HG03060 (cell line): ENCODE measurements around the gene KDF1.

ENCODE experiments used
- ATAC-seq: cut with Tn5 transposase; IDR thresholded peaks from one replicate; pipeline ENCODE4 v1.9.1; 2021; ENCODE audit warnings: low read depth, moderate number of reproducible peaks; ENCODE audit not compliant: unreplicated experiment

Gene KDF1

GRCh38 chr1:26959722-26960624 lies at the start of gene KDF1:
Gene KDF1, minus strand, starts transcription at chr1:26960468. Its CDS starts 8,088 bp downstream, at chr1:26952380.
- no peak for ATAC-seq

DNA sequence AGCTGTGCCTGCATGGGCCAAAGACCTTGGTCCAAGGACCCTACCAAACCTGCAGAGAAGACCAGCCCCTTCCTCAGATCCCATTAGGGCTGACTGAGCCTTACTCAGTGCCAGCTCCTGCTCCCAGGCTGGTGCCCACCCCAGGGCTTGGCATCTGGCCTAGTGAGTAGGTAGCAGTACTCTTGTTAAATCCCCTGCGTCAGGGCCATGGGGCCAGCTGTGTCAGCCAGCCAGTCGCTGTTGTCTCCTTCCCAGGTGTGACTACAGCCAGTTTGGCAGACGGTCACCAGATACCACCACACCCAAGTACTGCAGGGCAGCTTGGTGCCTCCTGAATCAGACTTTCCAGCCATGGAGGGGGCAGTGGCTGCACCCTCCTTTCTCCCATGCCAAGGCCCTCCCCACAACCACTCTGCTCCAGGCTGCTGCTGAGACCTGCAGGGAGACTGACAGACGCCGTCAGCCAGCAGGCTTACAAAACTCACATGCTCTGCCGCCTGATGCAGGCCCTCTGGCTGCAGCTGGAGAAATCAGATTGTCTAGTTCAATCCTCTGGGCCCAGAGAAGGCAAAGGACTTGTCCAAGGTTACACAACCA lies 49.4 kb upstream of the KDF1 start:
- no peak for ATAC-seq

DNA sequence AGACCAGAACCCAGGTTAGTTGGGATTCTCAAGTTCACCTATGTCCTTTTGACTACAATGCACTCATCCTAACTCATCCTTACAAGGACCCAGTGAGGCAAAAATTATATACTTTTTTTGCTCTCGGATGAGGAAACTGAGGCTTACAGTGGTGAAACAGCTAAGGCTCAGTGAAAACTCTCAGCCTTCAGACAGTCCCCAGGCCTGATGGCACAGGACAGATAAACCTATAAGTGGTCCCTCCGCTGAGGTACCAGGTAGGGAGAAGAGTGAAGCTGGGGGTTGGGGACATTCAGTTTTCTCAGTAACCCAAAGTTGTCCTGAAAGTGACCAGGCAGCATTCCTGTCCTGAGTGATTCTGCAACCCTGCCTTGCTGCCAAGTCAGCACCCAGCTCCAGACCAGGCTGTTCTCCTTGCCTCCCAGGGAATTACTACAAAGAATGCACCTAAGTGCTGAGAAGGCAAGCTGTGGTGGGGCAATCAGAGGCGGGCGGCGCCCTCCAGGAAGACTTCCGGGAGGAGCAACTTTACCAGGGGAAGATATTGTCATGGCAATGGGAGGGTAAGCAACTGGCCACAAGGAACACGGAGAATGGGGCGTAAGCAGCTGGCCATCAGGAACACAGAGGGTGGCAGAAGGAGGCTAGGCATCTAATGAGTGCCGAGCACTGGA lies 47.8 kb upstream of the KDF1 start:
- no peak for ATAC-seq

GRCh38 chr1:27006683-27007082 lies 46.4 kb upstream of the KDF1 start:
- no peak for ATAC-seq

DNA sequence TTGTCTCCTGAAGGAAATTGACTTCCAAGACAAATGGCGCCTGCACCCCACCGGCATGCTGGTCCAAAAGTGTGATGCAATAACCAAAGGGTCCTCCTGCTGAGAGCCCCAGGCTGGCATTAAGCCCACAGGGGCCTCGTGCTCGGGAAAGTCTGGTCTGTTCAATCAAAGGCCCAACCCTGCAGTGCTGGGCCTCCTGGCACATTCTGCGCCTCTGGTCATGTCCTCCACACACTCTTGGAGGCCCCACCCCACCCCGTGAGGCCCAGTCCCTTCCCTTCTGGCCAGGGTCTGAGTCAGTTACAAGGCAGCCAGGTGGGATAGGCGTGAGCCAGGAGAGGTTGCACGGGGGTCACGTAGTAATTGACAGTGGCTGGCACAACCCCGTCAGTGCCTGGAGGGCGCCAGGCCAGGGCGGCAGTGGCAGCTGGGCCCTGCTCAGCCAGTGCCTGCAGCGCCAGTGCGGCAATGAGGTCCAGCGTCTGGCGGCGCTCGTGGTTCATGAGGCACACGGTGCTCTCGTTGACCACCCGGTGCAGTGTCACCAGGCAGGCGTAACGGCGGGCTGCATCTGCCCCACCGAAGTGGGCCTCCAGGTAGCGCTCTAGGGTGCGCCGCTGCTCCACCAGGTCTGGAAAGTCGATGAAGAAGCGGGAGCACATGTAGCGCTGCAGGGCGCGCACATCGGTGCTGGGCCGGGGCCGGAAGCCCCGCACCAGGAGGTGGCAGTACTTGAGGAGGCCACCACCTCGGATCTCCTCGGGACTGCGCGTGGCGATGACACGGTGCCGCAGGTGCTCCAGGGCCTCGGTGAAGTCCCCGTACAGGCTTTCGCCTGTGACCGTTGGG lies 45.6 kb upstream of the KDF1 start:
- no peak for ATAC-seq

- no peak for ATAC-seq
Measured at GRCh38 chr1:27005166-27005530, 44.9 kb upstream of the KDF1 start.

GRCh38 chr1:27004471-27005165 lies 44.4 kb upstream of the KDF1 start:
- no peak for ATAC-seq

GRCh38 chr1:27003745-27004470 lies 43.6 kb upstream of the KDF1 start:
- no peak for ATAC-seq

GRCh38 chr1:27001570-27002360 lies 41.5 kb upstream of the KDF1 start:
- no peak for ATAC-seq

DNA sequence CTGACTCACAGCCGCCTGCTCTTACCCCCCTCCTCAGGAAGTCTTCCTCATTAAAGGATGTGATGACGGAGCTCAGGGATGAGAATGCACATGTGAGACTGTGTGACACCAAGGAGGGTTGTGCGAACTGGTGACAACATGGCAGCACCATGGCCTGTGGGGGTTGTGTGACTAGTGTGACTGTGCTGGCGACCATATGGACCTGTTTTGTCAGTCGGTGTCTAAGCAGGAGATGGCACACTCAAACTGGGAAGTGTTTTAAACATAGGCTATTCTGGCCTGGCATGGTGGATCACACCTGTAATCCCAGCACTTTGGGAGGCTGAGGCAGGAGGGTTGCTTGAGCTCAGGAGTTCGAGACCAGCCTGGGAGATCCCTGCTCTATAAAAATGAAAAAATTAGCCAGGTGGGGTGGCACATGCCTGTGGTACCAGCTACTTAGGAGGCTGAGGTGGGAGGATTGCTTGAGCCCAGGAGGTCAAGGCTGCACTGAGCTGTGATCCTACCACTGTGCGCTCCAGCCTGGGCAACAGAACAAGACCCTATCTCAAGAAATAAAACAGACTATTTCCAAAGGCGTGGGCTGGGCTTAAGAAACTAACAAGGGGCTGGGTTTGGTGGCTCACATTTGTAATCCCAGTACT lies 40.7 kb upstream of the KDF1 start:
- ATAC-seq = no peak

- ATAC-seq = no peak
Measured at GRCh38 chr1:27000090-27000816, 40.0 kb upstream of the KDF1 start.

GRCh38 chr1:26999440-26999987 lies 39.2 kb upstream of the KDF1 start:
- ATAC-seq = no peak

DNA sequence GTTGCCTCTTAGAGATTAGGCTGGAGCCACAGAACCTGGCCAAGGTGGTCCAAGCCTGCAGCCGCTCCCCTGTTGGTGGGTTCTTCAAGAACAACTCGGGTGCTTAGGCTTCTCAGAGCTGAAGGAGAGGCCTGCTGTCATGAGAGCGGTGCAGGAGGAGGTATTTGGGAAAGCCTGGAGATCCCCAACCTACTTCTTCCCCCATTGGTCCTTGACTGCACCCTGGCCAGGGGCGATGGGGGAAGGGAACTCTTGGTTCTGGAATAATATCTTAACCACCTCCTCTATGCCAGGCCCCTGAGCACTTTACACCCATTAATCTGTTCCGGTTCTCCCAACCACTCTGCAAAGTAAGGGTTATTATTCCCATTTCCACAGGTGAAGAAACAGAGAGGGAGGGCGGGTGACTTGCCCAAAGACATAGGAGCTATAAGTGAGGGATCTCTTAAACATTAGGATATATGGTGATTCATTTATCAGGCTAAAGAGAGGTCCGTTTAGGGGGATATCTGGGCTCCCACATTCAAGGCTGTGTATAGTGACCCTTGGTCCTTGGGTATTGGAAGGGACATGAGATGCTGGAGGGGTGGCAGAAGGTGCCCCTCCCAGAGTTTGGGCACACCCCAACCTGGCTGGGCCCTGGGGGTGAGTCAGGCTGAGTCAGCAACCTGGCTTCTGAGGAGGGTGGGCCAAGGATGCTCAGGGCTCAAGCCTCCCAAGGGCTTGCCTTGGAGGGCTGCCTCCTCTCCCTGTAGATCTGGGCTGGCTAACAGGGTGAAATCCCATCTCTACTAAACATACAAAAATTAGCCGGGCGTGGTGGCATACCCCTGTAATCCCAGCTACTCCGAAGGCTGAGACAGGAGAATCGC lies 38.4 kb upstream of the KDF1 start:
- ATAC-seq = no peak

- no peak for ATAC-seq
Measured at GRCh38 chr1:26996665-26997064, 36.4 kb upstream of the KDF1 start.

GRCh38 chr1:26996024-26996423 lies 35.8 kb upstream of the KDF1 start:
- no peak for ATAC-seq

GRCh38 chr1:26994787-26995517 lies 34.7 kb upstream of the KDF1 start:
- no peak for ATAC-seq
